Mesenchymal stem cell (in vitro differentiated cells and primary cell): ENCODE measurements around the gene CDCA3.

Experiments
- DNase-seq: peaks from one replicate; pipeline ENCODE4 v3.0.0-alpha.2; 2013
- H2AFZ ChIP-seq: one replicate; pipeline ENCODE4 v1.6.1; 2013; ENCODE audit warnings: low read depth, mild to moderate bottlenecking, control low read depth, inconsistent platforms, low read length, moderate library complexity
- H2AK5ac ChIP-seq: 2 replicates; pipeline ENCODE4 v1.6.1; 2013; ENCODE audit warnings: low read length, moderate library complexity, mild to moderate bottlenecking, inconsistent platforms; ENCODE audit not compliant: severe bottlenecking
- H2BK120ac ChIP-seq: one replicate; pipeline ENCODE4 v1.6.1; 2013; ENCODE audit warnings: low read depth, mild to moderate bottlenecking, inconsistent platforms, low read length, moderate library complexity
- H2BK12ac ChIP-seq, 2 experiments: one replicate each; pipeline ENCODE4 v1.6.1; 2013; ENCODE audit warnings: inconsistent platforms in 2 of 2, low read length in 2 of 2, mild to moderate bottlenecking in 2 of 2, moderate library complexity in 2 of 2, control low read depth in 1 of 2
- H2BK15ac ChIP-seq: one replicate; pipeline ENCODE4 v1.6.1; 2013; ENCODE audit warnings: mild to moderate bottlenecking, low read depth, inconsistent platforms; ENCODE audit not compliant: poor library complexity, severe bottlenecking
- H2BK5ac ChIP-seq: 2 replicates; pipeline ENCODE4 v1.6.1; 2013; ENCODE audit warnings: low read depth, mild to moderate bottlenecking, low read length, control low read depth, inconsistent platforms; ENCODE audit not compliant: poor library complexity, severe bottlenecking
- H3K14ac ChIP-seq, 2 experiments: one replicate each; pipeline ENCODE4 v1.6.1; 2013; ENCODE audit warnings: inconsistent platforms in 2 of 2, low read length in 2 of 2, control low read depth in 1 of 2, mild to moderate bottlenecking in 1 of 2, moderate library complexity in 1 of 2
- H3K18ac ChIP-seq, 2 experiments: one replicate each; pipeline ENCODE4 v1.6.1; 2013; ENCODE audit warnings: inconsistent platforms in 2 of 2, low read length in 2 of 2, control low read depth in 1 of 2, low read depth in 1 of 2, mild to moderate bottlenecking in 1 of 2
- H3K23ac ChIP-seq, 2 experiments: one replicate each; pipeline ENCODE4 v1.6.1; 2013; ENCODE audit warnings: inconsistent platforms in 2 of 2, low read length in 2 of 2, mild to moderate bottlenecking in 2 of 2, moderate library complexity in 2 of 2, control low read depth in 1 of 2
- H3K27ac ChIP-seq: 2 replicates; pipeline ENCODE4 v1.5.1; 2013; ENCODE audit warnings: mild to moderate bottlenecking, moderate library complexity, low read length, control low read depth, inconsistent platforms; ENCODE audit not compliant: poor library complexity, severe bottlenecking
- H3K27me3 ChIP-seq, 2 experiments: 2 replicates each; pipeline versions ENCODE4 v1.6.1 to v1.7.0; 2013; ENCODE audit warnings: low read length in 2 of 2, mild to moderate bottlenecking in 2 of 2, moderate library complexity in 2 of 2, control low read depth in 1 of 2, inconsistent platforms in 1 of 2; ENCODE audit not compliant: control insufficient read depth in 1 of 2, insufficient read depth in 1 of 2
- H3K36me3 ChIP-seq, 2 experiments: 2 replicates each; pipeline versions ENCODE4 v1.6.1 to v1.7.0; 2013; ENCODE audit warnings: low read length in 2 of 2, control low read depth in 1 of 2, inconsistent platforms in 1 of 2, low read depth in 1 of 2, mild to moderate bottlenecking in 1 of 2; ENCODE audit not compliant: insufficient read depth in 2 of 2, control insufficient read depth in 1 of 2
- H3K4ac ChIP-seq, 2 experiments: one replicate each; pipeline ENCODE4 v1.6.1; 2013; ENCODE audit warnings: inconsistent platforms in 2 of 2, low read length in 2 of 2, mild to moderate bottlenecking in 2 of 2, moderate library complexity in 2 of 2, control low read depth in 1 of 2, low read depth in 1 of 2
- H3K4me1 ChIP-seq: 2 replicates; pipeline ENCODE4 v1.6.1; 2013; ENCODE audit warnings: low read depth, low read length, control low read depth; ENCODE audit not compliant: control insufficient read depth, insufficient read depth
- H3K4me2 ChIP-seq: 2 replicates; pipeline ENCODE4 v1.6.1; 2013; ENCODE audit warnings: low read length, mild to moderate bottlenecking, inconsistent platforms; ENCODE audit not compliant: poor library complexity, severe bottlenecking
- H3K4me3 ChIP-seq, 2 experiments: 2 replicates each; pipeline versions ENCODE4 v1.5.1 to v1.7.0; 2013; ENCODE audit warnings: low read length in 2 of 2, mild to moderate bottlenecking in 2 of 2, control low read depth in 1 of 2, low read depth in 1 of 2; ENCODE audit not compliant: insufficient read depth in 1 of 2
- H3K79me1 ChIP-seq: replicated peaks from 2 replicates; pipeline ENCODE4 v1.6.1; 2013; ENCODE audit warnings: mild to moderate bottlenecking, control low read depth, low read length, inconsistent platforms; ENCODE audit not compliant: poor library complexity, severe bottlenecking
- H3K9ac ChIP-seq: 2 replicates; pipeline ENCODE4 v1.7.0; 2013; ENCODE audit warnings: mild to moderate bottlenecking, low read length, moderate library complexity
- H3K9me3 ChIP-seq: 2 replicates; pipeline ENCODE4 v1.7.0; 2013; ENCODE audit warnings: mild to moderate bottlenecking, low read length; ENCODE audit not compliant: control insufficient read depth
- H4K8ac ChIP-seq: one replicate; pipeline ENCODE4 v1.6.1; 2013; ENCODE audit warnings: inconsistent platforms, mild to moderate bottlenecking, low read length, moderate library complexity
- H4K91ac ChIP-seq: one replicate; pipeline ENCODE4 v1.6.1; 2013; ENCODE audit warnings: mild to moderate bottlenecking, low read length, inconsistent platforms
- WGBS: methylation state at CpG from one replicate; pipeline ENCODE4 v1.1.7; 2013; ENCODE audit warnings: mixed read lengths; 5-methylcytosine and 5-hydroxymethylcytosine counted together

Gene CDCA3

DNA sequence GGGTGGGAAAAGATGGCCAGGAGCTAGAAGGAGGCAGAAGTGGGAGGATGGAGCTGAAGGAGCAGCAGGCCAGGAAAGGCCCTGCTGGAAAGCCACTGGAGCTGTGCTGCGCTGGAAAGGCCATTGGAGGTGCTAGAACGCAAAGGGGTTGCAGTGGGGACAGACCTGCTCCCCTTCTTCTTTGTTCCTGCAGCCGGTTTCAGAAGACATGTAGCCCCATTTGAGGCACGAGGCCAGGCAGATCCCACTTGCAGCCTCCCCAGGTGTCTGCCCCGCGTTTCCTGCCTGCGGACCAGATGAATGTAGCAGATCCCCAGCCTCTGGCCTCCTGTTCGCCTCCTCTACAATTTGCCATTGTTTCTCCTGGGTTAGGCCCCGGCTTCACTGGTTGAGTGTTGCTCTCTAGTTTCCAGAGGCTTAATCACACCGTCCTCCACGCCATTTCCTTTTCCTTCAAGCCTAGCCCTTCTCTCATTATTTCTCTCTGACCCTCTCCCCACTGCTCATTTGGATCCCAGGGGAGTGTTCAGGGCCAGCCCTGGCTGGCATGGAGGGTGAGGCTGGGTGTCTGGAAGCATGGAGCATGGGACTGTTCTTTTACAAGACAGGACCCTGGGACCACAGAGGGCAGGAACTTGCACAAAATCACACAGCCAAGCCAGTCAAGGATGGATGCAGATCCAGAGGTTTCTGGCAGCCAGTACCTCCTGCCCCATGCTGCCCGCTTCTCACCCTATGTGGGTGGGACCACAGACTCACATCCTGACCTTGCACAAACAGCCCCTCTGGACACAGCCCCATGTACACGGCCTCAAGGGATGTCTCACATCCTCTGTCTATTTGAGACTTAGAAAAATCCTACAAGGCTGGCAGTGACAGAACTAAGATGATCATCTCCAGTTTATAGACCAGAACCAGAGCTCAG lies 31.7 kb downstream of the CDCA3 start:
- Histone ChIP-seq H3K4me1 (peaks cover 36% of the 10 kb centered on the region), H3K4ac (no peak overlapping the region), H2BK5ac (no peak overlapping the region), H2BK120ac (peak overlapping the region; percentile 27), H3K4me3 (no peak overlapping the region), H2BK12ac (peak overlapping the region in 1 of 2 experiments; percentile 22), H2AFZ (no peak overlapping the region), H3K79me1 (no peaks in the 10 kb centered on the region), H2BK15ac (no peak overlapping the region), H3K18ac (peak overlapping the region in 1 of 2 experiments; percentile 5), H2AK5ac (no peak overlapping the region), H4K8ac (peak overlapping the region; percentile 61), H3K27ac (no peak overlapping the region), H3K4me2 (no peak overlapping the region), H3K9me3 (no peaks in the 10 kb centered on the region), H3K27me3 (peaks cover 41 to 74% of the 10 kb centered on the region in 2 experiments), H4K91ac (no peak overlapping the region), H3K23ac (no peak overlapping the region), H3K9ac (no peak overlapping the region), H3K14ac (no peak overlapping the region), H3K36me3 (no peaks in the 10 kb centered on the region)
- no peak for DNase-seq
- WGBS = 76% methylated on average over 13 of the region's 13 CpGs

DNA sequence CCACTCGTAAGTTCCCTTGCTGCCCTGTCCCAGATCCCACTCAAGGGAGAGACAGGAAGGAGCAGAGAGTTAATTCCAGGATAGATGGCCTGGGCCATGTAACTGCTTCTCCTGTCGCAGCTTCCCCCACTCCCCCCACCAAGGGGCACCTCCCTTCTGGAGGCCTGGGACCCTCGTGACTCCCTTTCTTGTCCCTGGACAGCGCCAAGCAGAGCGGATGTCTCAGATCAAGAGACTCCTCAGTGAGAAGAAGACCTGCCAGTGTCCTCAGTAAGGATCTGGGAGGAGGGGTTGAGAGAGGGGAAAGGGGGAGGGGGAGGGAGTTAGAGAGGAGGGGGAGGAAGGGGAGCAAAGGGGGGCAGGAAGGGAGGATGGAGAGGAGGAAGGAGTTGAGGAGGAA lies 32.4 kb downstream of the CDCA3 start:
- WGBS = 87% methylated on average over 4 of the region's 5 CpGs
- H4K8ac ChIP-seq = no peak overlapping the region
- no peaks in the 10 kb centered on the region for H3K9me3 ChIP-seq
- H3K4me1 ChIP-seq = peaks cover 34% of the 10 kb centered on the region
- peaks cover 48 to 81% of the 10 kb centered on the region in 2 experiments for H3K27me3 ChIP-seq
- no peak overlapping the region for H3K4ac ChIP-seq
- no peak overlapping the region for H3K14ac ChIP-seq
- H3K4me3 ChIP-seq = no peak overlapping the region
- no peak overlapping the region for H3K4me2 ChIP-seq
- H3K36me3 ChIP-seq = no peaks in the 10 kb centered on the region
- no peak overlapping the region for H3K23ac ChIP-seq
- H3K79me1 ChIP-seq = no peaks in the 10 kb centered on the region
- H3K9ac ChIP-seq = no peak overlapping the region
- H2AK5ac ChIP-seq = no peak overlapping the region
- no peak overlapping the region for H3K27ac ChIP-seq
- no peak overlapping the region for H3K18ac ChIP-seq
- H2BK5ac ChIP-seq = no peak overlapping the region
- no peak overlapping the region for H2AFZ ChIP-seq
- H2BK15ac ChIP-seq = no peak overlapping the region
- no peak overlapping the region for H4K91ac ChIP-seq
- H2BK12ac ChIP-seq = no peak overlapping the region
- DNase-seq = no peak
- H2BK120ac ChIP-seq = no peak overlapping the region

DNA sequence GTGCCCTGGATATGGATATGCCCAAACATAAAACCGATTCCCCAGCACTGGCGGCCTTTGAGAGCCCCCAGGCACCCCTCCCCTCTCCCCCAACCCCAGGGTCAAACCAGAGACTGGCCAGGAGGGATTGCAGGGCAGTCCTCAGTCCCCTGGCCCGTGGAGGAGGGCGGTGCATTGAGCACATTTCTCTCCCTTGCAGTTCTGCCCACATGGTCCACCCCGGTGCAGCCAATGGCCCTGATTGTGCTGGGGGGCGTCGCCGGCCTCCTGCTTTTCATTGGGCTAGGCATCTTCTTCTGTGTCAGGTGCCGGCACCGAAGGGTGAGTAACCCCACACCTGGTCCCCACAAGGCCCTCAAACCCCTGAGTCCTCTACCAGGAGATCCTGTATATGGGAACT lies 32.9 kb downstream of the CDCA3 start:
- no peak overlapping the region for H2BK120ac ChIP-seq
- WGBS = 69% methylated on average over 10 of the region's 10 CpGs
- peaks cover 44 to 80% of the 10 kb centered on the region in 2 experiments for H3K27me3 ChIP-seq
- H3K36me3 ChIP-seq = no peaks in the 10 kb centered on the region
- H3K4me2 ChIP-seq = no peak overlapping the region
- no peak overlapping the region for H3K18ac ChIP-seq
- no peak overlapping the region for H2BK15ac ChIP-seq
- no peak overlapping the region for H2AFZ ChIP-seq
- no peak overlapping the region for H2AK5ac ChIP-seq
- H3K27ac ChIP-seq = no peak overlapping the region
- no peak overlapping the region for H2BK12ac ChIP-seq
- H3K4ac ChIP-seq = no peak overlapping the region
- H4K8ac ChIP-seq = no peak overlapping the region
- no peaks in the 10 kb centered on the region for H3K79me1 ChIP-seq
- no peaks in the 10 kb centered on the region for H3K9me3 ChIP-seq
- no peak overlapping the region for H4K91ac ChIP-seq
- DNase-seq = no peak
- no peak overlapping the region for H3K9ac ChIP-seq
- H2BK5ac ChIP-seq = no peak overlapping the region
- H3K23ac ChIP-seq = no peak overlapping the region
- peaks cover 30% of the 10 kb centered on the region for H3K4me1 ChIP-seq
- H3K14ac ChIP-seq = no peak overlapping the region
- no peak overlapping the region for H3K4me3 ChIP-seq

DNA sequence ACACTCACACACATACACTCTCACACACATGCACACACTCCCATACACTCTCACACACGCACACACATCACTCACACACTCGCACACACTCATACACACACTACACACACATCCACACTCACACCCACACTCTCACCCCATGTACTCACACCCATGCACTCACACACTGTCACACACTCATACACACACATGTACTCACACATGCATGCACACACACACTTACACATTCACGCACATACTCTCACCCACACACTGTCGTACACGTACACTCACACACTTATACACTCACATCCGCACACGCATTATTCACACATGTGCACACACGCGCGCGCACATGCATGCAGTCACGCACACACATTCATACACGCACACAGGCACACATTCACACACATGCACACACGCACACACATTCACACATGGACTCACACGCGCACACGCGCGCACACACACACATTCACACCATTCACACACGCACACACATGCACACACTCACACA lies 33.4 kb downstream of the CDCA3 start:
- Histone ChIP-seq H3K36me3 (no peaks in the 10 kb centered on the region), H2BK120ac (no peak overlapping the region), H2BK5ac (no peak overlapping the region), H2BK12ac (no peak overlapping the region), H3K27me3 (peaks cover 41 to 77% of the 10 kb centered on the region in 2 experiments), H4K8ac (no peak overlapping the region), H3K9me3 (no peaks in the 10 kb centered on the region), H3K23ac (no peak overlapping the region), H3K4me2 (no peak overlapping the region), H3K4me1 (peaks cover 28% of the 10 kb centered on the region), H3K79me1 (no peaks in the 10 kb centered on the region), H2AK5ac (no peak overlapping the region), H3K18ac (no peak overlapping the region), H3K14ac (no peak overlapping the region), H3K9ac (no peak overlapping the region), H2AFZ (no peak overlapping the region), H4K91ac (peak overlapping the region; percentile 37), H2BK15ac (no peak overlapping the region), H3K27ac (no peak overlapping the region), H3K4me3 (peak overlapping the region in 1 of 2 experiments; percentile 35), H3K4ac (no peak overlapping the region)
- WGBS = 89% methylated on average over 20 of the region's 20 CpGs
- DNase-seq = no peak
